Activated CD8-positive, alpha-beta memory T cell treated with anti-CD3 and anti-CD28 coated beads, Interleukin-2, amount 50 U/mL, for 4 hours (primary cell): ENCODE data around the gene KCNK3.

Experiments
- DNase-seq: peaks from one replicate; pipeline ENCODE4 v3.0.0-alpha.2; 2020

KCNK3 gene

DNA sequence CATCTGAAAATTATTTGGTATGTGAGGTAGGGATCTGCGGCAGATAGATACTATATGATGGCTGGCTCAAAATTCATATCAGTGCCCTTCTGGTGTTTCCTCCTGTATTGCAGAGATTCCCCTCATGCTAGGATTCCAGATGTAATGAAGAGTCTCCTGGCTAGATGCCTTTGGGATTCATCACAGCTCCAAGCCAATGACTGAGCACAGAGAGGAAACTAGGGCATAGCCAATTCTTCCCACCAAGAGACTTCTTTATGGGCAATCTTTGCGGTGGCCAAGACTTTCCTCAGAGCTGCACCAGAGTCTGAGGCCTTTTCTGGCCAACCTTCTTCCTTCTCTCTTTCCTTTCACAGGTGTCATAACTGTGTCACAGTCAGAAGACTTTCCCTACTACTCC, 25.9 kb upstream of the KCNK3 start:
- DNase-seq, result no peak

GRCh38 chr2:26668041-26668440, 24.5 kb upstream of the KCNK3 start:
- DNase-seq, result no peak

GRCh38 chr2:26668856-26669750, 23.4 kb upstream of the KCNK3 start:
- no peak for DNase-seq

DNA sequence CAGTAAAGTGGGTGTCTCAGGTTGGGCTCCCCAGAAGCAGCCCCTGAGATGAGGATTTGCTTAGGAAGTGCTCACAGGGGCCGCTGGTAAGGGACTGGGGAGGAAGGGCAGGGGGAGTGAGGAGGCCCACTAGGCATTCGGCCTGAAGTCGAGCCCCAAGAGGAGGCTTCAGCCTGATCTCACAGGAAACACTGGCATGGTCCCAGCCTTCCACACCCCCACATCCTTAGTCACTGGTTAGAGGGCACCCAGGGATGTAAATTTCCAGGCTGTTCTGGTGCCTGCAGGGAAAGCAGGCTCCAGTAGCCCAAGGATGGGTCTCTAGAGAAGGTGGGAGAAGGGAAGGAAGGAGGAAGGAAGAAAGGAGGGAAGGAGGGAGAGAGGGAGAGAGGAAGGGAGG, 22.4 kb upstream of the KCNK3 start:
- DNase-seq, result no peak

DNA sequence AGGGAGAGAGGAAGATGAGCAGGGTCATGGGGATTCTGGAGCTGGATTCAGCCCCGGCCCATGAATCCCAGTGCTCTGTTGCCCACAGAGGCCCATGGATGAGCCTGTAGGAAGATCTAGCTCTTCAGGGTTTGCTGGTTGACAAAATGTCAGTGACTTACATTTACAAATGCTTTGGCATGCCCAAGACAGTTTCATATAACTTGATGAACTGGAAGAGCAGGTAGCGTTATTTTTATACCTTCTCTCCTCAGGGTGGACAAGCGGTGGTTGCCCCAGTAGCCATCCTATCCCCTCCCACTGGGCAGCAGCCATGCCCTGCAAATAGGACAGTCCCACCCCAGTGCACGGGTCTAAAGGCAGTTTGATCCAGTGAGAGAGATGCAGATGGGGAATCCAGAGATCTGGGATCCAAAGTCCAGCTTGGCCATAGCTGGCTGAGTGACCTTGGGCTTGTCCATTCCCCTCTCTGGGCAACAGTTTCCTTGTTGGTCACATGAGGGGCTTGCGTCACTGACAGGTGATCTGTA, 21.5 kb upstream of the KCNK3 start:
- DNase-seq, result no peak

- no peak for DNase-seq
Observed at GRCh38 chr2:26671691-26672090, 20.8 kb upstream of the KCNK3 start.

DNA sequence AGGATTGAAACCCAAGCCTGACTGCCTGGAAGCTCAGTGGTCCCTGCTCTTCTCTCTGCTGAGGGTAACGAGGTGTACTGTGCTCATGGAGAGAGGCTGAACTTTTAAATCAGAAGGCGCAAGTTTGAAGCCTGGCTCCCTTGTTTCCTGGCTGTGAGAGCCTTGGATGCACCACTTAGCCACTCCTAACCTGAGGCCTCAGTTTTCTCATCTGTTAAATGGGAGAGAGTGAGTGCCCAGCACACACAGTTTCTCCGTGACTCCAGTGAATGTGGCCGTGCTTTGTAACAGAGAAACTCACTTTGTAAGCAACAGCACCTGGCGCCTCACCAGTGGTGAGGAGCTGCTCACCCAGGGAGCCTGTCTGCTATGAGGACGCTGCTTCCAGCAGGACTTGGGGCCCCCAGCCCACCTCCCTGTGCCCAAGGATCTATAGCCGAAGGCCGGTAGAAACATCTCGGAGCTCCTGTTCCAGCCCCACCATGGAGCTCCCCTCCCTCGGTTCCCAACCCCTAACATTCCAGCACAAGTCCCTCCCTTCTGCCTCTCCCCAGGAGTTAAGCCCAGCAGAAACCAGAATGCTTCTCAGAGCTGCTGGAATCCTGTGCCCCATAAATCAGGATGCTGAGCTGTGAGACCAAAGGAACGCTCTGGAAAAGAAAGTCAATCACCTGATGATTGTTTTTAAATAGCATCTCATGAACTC, 20.3 kb upstream of the KCNK3 start:
- DNase-seq, result no peak

DNA sequence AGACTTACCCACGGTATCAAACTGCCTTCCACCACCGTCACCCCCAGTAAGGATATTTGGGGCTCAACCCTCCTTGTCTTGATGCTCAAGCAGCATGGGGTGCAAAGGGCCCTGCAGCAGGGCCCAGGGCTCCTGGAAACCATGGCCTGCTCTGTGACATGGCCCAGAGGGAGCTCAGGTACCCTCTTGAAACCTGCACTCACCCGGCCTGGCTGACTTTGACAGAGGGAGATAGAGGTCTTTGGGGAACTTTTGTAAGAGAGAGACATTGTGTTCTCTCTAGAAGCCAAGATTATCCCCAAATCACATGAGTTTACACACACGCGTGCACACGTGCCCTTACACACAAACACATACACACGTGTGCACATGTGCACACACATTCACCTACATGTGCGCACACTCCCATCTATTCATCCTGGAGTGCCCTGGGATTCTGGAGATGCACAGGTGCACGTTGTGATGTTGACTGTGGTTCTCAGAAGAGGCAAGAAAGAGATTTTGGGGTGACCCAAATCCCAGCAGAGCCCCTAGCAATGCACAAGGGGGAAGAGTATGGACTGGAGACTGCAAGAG, 19.6 kb upstream of the KCNK3 start:
- no peak for DNase-seq

DNA sequence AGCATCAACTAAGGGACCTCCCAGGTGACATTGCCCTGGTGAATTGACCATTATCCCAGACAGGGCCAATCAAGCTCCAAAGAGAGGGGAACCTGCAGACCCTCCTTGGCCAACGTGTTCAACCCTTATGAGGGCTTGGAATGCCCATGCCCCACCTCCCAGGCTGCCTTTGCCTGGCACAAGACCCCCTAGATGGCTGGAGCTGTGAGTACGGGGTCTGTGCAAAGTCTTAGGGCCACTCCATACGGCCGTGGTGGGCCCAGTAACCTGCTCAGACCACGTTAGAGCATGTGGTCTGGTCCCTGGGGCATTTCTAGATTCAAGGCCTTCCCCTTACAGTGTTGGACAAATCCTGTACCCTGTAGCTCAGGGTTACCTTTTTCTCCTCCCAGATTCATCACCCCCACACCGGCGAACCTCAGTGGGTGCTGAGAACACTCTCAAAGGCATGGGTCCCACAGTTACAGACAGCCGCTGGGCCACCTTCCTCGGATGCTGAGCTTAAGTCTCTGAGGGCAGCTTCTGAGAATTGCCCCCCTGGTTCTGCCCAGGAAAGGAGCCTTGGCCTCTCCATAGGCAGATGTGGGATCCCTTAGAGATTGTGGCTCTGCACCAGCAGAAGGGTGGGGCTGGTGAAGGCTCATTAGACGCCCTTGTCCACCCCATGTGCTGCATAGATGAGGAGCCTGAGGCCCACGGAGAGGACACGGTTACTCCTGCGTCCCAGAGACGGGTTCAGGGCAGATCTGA, 18.3 kb upstream of the KCNK3 start:
- no peak for DNase-seq

DNA sequence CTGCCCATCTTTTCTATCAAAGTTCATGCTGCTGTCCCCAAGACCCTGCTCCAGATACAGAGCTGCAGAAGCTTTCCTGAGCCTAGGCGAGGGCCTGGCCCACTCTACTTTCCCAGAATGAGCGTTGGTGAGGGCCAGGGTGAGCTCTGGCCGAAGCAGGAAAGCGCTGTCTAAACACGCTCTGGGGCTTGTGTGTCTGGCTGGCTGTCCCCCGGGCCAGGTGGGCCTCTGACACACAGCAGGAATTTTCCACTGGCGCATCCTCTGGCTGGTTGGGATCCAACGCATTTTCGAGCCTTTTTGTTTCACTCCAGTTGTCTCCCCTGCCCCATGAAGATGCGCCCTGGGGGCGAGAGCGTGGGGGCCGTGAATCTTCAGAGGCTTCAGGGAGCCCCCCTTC, 17.8 kb upstream of the KCNK3 start:
- DNase-seq, result no peak

DNA sequence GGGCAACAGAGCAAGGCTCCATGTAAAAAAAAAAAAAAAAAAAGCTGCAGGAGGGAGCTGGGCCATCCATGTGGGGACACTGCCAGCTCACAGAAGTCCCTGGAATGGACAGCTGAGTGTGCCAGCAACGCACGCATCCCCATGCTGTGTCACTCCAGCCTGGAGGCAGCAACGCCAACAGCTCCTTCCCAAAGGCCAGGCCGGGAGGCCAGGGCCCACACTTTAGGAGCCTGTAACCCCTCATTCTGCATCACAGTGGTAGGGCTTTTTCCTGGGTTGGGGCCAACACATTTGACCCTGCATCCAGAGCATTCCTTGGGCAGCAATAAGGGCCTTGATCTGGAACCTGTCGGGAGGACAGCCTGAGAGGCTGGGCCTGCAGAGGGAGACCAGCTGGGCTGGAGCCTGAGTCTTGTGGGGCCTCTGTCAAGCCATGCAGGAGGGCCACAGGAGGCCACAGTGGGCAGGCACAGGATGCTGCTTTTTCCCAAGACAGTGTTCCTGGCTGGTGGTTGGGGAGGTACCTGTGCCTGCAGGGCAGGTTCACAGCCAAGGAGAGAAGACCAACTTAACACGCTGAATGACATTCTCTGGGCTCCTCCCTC, 16.8 kb upstream of the KCNK3 start:
- no peak for DNase-seq

DNA sequence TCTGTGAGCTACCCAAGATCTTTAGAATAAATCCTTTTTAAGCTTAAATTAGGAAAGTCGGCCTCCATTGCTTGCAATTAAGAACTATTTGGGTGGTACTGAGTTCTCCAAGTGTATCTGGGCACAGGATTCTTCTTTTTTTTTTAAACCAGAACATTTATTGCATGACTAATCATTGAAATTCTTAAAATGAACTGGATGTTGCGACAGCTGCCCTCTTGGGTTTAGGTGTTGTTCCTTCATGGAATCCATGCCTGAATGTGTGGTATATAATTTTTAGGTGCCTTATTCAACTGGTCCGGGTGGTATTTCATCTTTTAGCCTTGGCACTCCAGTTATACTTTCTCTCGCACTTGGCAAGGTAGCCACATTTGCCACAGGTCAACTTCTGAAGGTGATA, 14.5 kb upstream of the KCNK3 start:
- DNase-seq, result no peak

DNA sequence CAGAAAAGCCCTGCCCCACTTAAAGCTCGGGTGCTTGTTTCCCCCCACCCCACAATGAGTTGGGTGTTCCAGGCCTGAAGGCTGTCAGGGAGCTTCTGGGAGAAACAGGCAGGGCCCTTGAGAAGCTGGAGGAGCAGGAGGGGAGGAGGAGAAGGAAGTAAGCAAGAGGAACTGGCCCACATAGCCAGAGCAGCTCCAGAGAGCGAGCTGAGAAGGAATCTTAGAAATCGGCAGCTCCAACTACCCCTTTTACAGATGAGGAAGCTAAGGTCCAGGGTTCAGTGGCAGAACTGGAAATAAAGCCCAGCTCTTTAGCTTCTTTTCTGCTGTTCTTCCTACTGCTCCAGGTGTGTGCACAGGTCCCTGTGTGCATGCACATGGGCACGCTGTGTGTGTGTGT, 12.7 kb upstream of the KCNK3 start:
- no peak for DNase-seq

GRCh38 chr2:26681656-26682055, 10.9 kb upstream of the KCNK3 start:
- DNase-seq, result no peak

GRCh38 chr2:26682155-26682554, 10.4 kb upstream of the KCNK3 start:
- no peak for DNase-seq

DNA sequence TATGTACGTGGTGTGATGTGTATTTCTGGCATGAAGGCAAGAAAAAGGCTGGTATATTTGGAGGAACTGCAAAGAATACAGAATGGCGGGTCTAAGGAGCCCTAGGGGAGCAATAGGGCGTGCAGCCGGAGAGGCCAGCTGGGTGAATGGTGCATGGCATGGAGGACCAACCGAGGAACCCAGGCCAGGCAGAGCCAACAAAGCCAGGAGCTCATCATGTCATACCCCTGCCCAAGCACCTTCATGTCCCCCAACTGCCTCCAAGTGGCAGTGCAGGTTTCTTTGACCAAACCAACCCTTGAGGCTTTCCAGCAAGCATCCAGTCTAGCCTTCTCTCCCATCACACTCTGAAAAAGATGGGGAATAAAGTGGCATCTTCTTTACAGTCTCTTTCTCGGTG, 8.9 kb upstream of the KCNK3 start:
- DNase-seq, result no peak

DNA sequence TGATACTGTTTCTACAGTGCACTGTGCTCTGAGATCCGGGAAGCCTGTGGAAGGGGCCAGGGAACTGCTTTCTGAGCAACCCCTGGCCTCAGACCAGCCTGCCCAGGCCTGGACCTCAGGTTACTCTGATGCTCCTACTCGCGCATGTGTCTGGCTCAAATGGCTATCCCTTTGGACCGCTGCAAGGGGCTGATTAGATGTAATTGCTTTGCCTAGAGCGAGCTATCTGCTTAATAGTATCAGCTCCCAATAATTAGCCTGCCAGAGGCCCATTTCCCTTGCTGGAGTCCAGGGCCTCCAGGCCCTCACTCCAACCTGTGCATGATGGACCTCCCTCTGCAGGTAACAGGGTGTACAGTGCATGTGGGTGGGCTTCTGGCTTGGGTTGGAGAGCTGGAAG, 7.2 kb upstream of the KCNK3 start:
- no peak for DNase-seq

DNA sequence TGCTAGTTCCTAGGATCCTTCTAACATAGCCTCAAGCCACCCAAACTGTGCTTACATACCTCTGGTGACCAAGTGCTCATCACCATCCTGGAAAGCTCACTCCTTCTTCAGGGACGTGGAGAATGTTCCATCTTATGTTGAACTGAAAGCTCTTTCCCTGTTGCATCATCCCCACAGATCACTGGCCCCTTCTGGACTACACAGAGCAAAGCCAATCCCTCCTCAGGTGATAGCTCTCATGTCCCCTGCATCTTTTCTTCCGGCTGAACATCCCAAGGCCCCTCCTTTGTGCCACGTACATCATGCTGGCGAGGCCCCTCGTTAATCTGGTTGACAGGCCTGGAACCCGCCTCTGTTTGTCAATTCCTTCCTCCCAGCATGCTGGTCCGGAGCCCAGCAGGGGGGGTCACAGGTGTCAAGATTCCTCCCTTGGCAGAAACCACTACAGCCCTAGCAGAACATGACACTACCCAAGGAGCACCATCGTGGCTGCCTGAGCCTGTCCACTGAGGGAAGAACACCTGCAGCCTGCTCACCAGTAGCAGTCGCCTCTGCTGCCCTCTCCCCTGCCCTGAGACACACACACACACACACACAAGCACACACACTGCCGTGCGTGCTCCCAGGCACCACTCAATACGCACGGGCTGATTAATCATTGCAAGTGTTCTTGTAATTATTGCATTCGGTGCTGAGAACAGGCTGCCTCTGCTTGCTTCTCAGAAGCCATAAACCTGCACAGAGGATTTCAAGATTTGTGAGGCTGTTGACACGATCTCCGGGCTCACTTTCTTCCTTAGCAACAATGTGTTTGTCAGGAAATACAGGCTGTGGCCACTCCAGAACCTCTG, 6.3 kb upstream of the KCNK3 start:
- no peak for DNase-seq

DNA sequence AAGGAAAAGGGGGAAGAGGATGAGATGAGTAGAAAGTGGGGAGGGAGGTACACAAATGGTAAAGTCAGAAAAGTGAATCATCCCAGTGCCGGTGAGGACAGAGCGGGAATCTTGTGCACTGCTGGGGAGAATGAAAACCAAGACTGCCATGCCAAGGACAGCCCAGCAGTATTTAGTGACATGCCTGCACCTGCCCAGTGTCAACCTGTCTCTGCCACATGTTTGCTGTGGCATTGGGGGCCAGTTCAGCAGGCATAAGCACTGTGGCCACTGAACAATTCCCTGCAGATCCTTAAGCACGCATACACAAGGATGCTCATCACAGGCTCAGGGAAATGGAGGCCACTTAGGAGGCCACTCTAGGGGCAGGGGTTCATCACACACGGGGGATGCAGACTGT, 5.2 kb upstream of the KCNK3 start:
- DNase-seq, result no peak

DNA sequence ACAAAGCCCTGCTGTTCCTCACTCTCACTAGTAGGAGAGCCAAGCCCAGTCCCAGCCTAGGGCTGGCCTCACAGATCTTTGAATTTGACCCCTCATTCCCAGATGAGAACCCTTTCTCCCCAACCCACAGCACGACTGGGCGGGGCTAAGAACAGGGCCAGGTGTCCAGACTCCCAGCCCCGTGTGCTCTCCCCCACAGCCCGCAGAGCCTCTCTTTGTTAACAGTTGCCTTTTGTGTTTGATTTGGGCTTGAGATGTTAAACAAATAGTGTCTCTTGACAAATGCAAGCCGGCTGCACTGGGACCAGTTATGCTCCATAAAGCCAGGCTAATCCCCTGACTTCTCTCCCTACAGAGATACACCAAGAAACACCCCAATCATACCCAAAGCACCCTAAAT, 4.7 kb upstream of the KCNK3 start:
- no peak for DNase-seq

GRCh38 chr2:26691161-26691560, 1.4 kb upstream of the KCNK3 start:
- no peak for DNase-seq

GRCh38 chr2:26691881-26692278, 642 bp upstream of the KCNK3 start:
- DNase-seq, result no peak
